K562 (cell line): ENCODE data around the gene FASTKD1. TPM values are rescaled to one million over a fixed set of nuclear protein-coding genes. Genes with fewer than 3 reads are reported as not detected.

Experiments used
- ATAC-seq: fragments of 200-7000 bp; cut with Tn5 transposase; 3 replicates; pipeline ENCODE4 v1.9.1; 2020; ENCODE audit warnings: moderate library complexity
- BruUV-seq: library from RNA; stranded (reverse); fragments of 400-500 nt; replicated peaks from 2 replicates; lab custom pipeline; 2021; lab: Mats Ljungman, UMichigan
- CTCF ChIA-PET: fragments of 300-600 bp; formaldehyde crosslinking; extraction: SDS; loops from one replicate; lab custom pipeline; 2021; ENCODE audit warnings: low intra/inter-chr PET ratio; lab: Yijun Ruan, JAX
- POLR2A ChIA-PET: fragments of 300-600, 350-650 bp; sonication (Branson Sonifier 250); formaldehyde crosslinking; extraction: SDS; loops from one replicate; lab custom pipeline; 2021; ENCODE audit warnings: antibody characterized with exemption, inconsistent platforms; lab: Yijun Ruan, JAX
- DNase-seq, 4 experiments: peaks; one replicate each; pipeline versions ENCODE4 v3.0.0 to v3.0.0-alpha.2; 2011 to 2018; ENCODE audit warnings: low spot score in 3 of 4, mixed read lengths in 3 of 4; ENCODE audit errors: extremely low read depth in 1 of 4
- FAIRE-seq: peaks from 2 replicates; lab custom pipeline; 2011; peaks lifted over from hg19 to GRCh38; lab: Jason Lieb, UNC
- H2AFZ ChIP-seq: 2 replicates; pipeline ENCODE4 v1.6.0; 2011; ENCODE audit warnings: low read depth, low read length, control low read depth, inconsistent platforms
- H3K27ac ChIP-seq: fragments of 200-600 bp; 3 replicates; pipeline ENCODE4 v1.8.0; 2011; ENCODE audit warnings: low read depth, mild to moderate bottlenecking, control low read depth, inconsistent platforms, low read length, moderate library complexity, mixed read lengths; ENCODE audit errors: extremely low read depth
- H3K27me3 ChIP-seq, 2 experiments: fragments of 300-600 bp in 1 of 2; 2 replicates in 1 of 2; 3 replicates in 1 of 2; pipeline versions ENCODE4 v1.6.0 to v1.8.0; 2011; ENCODE audit warnings: inconsistent platforms in 2 of 2, low read length in 2 of 2, mild to moderate bottlenecking in 1 of 2, mixed read lengths in 1 of 2, moderate library complexity in 1 of 2; ENCODE audit not compliant: control insufficient read depth in 2 of 2, insufficient read depth in 2 of 2
- H3K36me3 ChIP-seq: fragments of 300-600 bp; 3 replicates; pipeline ENCODE4 v1.8.0; 2011; ENCODE audit warnings: mild to moderate bottlenecking, low read length, inconsistent platforms; ENCODE audit not compliant: control insufficient read depth, insufficient read depth
- H3K4me1 ChIP-seq, 2 experiments: fragments of 200-600 bp in 1 of 2; replicated peaks in 1 of 2; 2 replicates in 1 of 2; 3 replicates in 1 of 2; pipeline versions ENCODE4 v1.5.1 to v1.8.0; 2011; ENCODE audit warnings: inconsistent platforms in 2 of 2, low read length in 2 of 2, mild to moderate bottlenecking in 1 of 2, mixed read lengths in 1 of 2, moderate library complexity in 1 of 2; ENCODE audit not compliant: control insufficient read depth in 2 of 2, insufficient read depth in 2 of 2
- H3K4me2 ChIP-seq: 2 replicates; pipeline ENCODE4 v1.6.1; 2011; ENCODE audit warnings: low read length, control low read depth, inconsistent platforms, mixed read lengths; ENCODE audit not compliant: insufficient read depth
- H3K4me3 ChIP-seq: fragments of 200-600 bp; sonication (generic), shearing (Covaris generic); 2 replicates; pipeline ENCODE4 v1.5.1; 2016; ENCODE audit warnings: control low read depth, inconsistent platforms
- H3K79me2 ChIP-seq: fragments of 200-600 bp; 3 replicates; pipeline ENCODE4 v1.8.0; 2011; ENCODE audit warnings: low read length, inconsistent platforms; ENCODE audit not compliant: control insufficient read depth, insufficient read depth
- H3K9ac ChIP-seq, 2 experiments: 2 replicates each; pipeline versions ENCODE4 v1.6.0 to v1.6.1; 2011; ENCODE audit warnings: low read depth in 2 of 2, low read length in 2 of 2, control low read depth in 1 of 2, inconsistent platforms in 1 of 2, mild to moderate bottlenecking in 1 of 2, mixed read lengths in 1 of 2; ENCODE audit not compliant: insufficient read depth in 1 of 2
- H3K9me1 ChIP-seq: one replicate; pipeline ENCODE4 v1.6.0; 2011; ENCODE audit warnings: inconsistent platforms, mild to moderate bottlenecking, low read length, moderate library complexity; ENCODE audit not compliant: control insufficient read depth, insufficient read depth
- H3K9me3 ChIP-seq: replicated peaks from 2 replicates; pipeline ENCODE4 v1.5.1; 2011; ENCODE audit warnings: low read depth, low read length, inconsistent platforms; ENCODE audit not compliant: control insufficient read depth, insufficient read depth
- H4K20me1 ChIP-seq: replicated peaks from 2 replicates; pipeline ENCODE4 v1.6.1; 2011; ENCODE audit warnings: low read length, inconsistent platforms, mixed read lengths; ENCODE audit not compliant: control insufficient read depth, insufficient read depth
- ATF1 ChIP-seq, 2 experiments: fragments of 450-650 bp in 1 of 2; IDR thresholded peaks; 2 replicates each; pipeline ENCODE4 v1.6.1; 2016; ENCODE audit warnings: missing compliant biosample characterization in 1 of 2, missing genetic modification characterization in 1 of 2
- C11orf30 ChIP-seq: fragments of 450-650 bp; IDR thresholded peaks from 2 replicates; pipeline ENCODE4 v1.6.1; 2016; ENCODE audit warnings: low read depth, mild to moderate bottlenecking
- ELK1 ChIP-seq: sonication (generic); formaldehyde crosslinking; IDR thresholded peaks from 2 replicates; pipeline ENCODE4 v1.8.1; 2022; ENCODE audit warnings: missing genetic modification reagents
- HES1 ChIP-seq: fragments of 450-650 bp; IDR thresholded peaks from 2 replicates; pipeline ENCODE4 v1.6.1; 2016; ENCODE audit warnings: low read depth, mild to moderate bottlenecking, moderate library complexity
- HNRNPH1 ChIP-seq: fragments of 200-400 bp; formaldehyde crosslinking; optimal IDR thresholded peaks from 2 replicates; pipeline ENCODE3; 2017; ENCODE audit warnings: low read depth, mild to moderate bottlenecking, low read length, moderate library complexity
- MAFG ChIP-seq: fragments of 450-650 bp; conservative IDR thresholded peaks from 2 replicates; pipeline ENCODE4 v1.6.1; 2016; ENCODE audit warnings: missing genetic modification characterization, missing compliant biosample characterization
- MAFK ChIP-seq: IDR thresholded peaks from 2 replicates; pipeline ENCODE4 v1.6.1; 2011; ENCODE audit warnings: low read length, improper control_type of control experiment
- MYC ChIP-seq, 2 experiments: fragments of 250-450 bp in 1 of 2; sonication (Bioruptor Pico) in 1 of 2; IDR thresholded peaks; 2 replicates each; pipeline versions ENCODE4 v1.5.1 to v1.6.1; 2012 to 2021; ENCODE audit warnings: low read depth in 2 of 2, borderline replicate concordance in 1 of 2, improper control_type of control experiment in 1 of 2, low read length in 1 of 2, mild to moderate bottlenecking in 1 of 2, moderate library complexity in 1 of 2
- MYNN ChIP-seq, 2 experiments: sonication (generic); formaldehyde crosslinking in 1 of 2; IDR thresholded peaks; 2 replicates each; pipeline versions ENCODE4 v1.5.0 to v1.6.1; 2016 to 2020; ENCODE audit warnings: antibody characterized with exemption in 1 of 2, missing genetic modification reagents in 1 of 2
- PHF8 ChIP-seq: fragments of 200-600 bp; sonication (generic); IDR thresholded peaks from 2 replicates; pipeline ENCODE4 v1.6.1; 2012; ENCODE audit warnings: mixed run types, mild to moderate bottlenecking, inconsistent platforms, low read length, moderate library complexity, borderline replicate concordance
- TEAD2 ChIP-seq: fragments of 450-650 bp; IDR thresholded peaks from 2 replicates; pipeline ENCODE4 v1.6.1; 2016; ENCODE audit warnings: missing genetic modification characterization, control low read depth, missing compliant biosample characterization
- ZFPM2 ChIP-seq: fragments of 250-450 bp; sonication (Bioruptor Pico); IDR thresholded peaks from 2 replicates; pipeline ENCODE4 v1.5.1; 2022; ENCODE audit warnings: mild to moderate bottlenecking
- ZNF316 ChIP-seq: fragments of 450-650 bp; IDR thresholded peaks from 2 replicates; pipeline ENCODE4 v1.6.1; 2016
- ZNF384 ChIP-seq: IDR thresholded peaks from 2 replicates; pipeline ENCODE4 v1.6.1; 2012; ENCODE audit warnings: low read depth, low read length, improper control_type of control experiment
- WGBS: fragments of 100-300 bp; shearing (Covaris generic); methylation state at CpG from one replicate; pipeline ENCODE4 v1.1.6; 2016; ENCODE audit warnings: low coverage, mixed read lengths; ENCODE audit not compliant: insufficient coverage; ENCODE audit errors: missing lambda C conversion rate; 5-methylcytosine and 5-hydroxymethylcytosine counted together
- in situ Hi-C: fragments of 300-500 bp; cut with MboI; formaldehyde crosslinking; loops from 4 replicates; pipeline ENCODE4 v1.15.0; 2018; ENCODE audit warnings: inconsistent platforms, mixed read lengths
- intact Hi-C: fragments of 100-400 bp; cut with micrococcal nuclease; formaldehyde crosslinking; loops from 2 replicates; pipeline ENCODE4 v1.14.2; 2022
- polyA plus RNA-seq, 8 experiments: library from polyadenylated mRNA; depleted of rRNA in 4 of 8; stranded (reverse) in 5 of 8; unstranded in 3 of 8; fragments of >200 nt; fragmentation: Nextera tagmentation in 2 of 8; fragmentation: Illumina TruSeq in 1 of 8; extraction: Ambion mirVana in 2 of 8; extraction: Trizol in 1 of 8; gene quantifications; 2 replicates each; pipeline versions ENCODE4 v1.2.1 to v1.2.3, GENCODE V29; 2011 to 2014; ENCODE audit warnings: inconsistent platforms in 1 of 8, missing spikeins in 1 of 8
- total RNA-seq, 7 experiments: library from RNA; depleted of rRNA in 6 of 7; stranded (reverse); fragments of >200 nt in 6 of 7; fragmentation: Illumina TruSeq in 2 of 7; extraction: Trizol in 2 of 7; gene quantifications; 2 replicates each; pipeline versions ENCODE4 v1.2.1 to v1.2.3, GENCODE V29; 2011 to 2021; ENCODE audit warnings: low replicate concordance in 1 of 7
- TF ChIP-seq, protein P1 (sequence below): fragments of 250-450 bp; sonication (Bioruptor Pico); IDR thresholded peaks from 2 replicates; pipeline ENCODE4 v1.5.0; 2020; ENCODE audit warnings: mild to moderate bottlenecking, borderline replicate concordance
- TF ChIP-seq, protein P2 (sequence below): fragments of 450-650 bp; formaldehyde crosslinking; IDR thresholded peaks from 2 replicates; pipeline ENCODE4 v1.4.0; 2022; ENCODE audit warnings: missing genetic modification characterization

FASTKD1 gene
- total and polyA plus RNA-seq, 9 of the 15 experiments (the other 6 are each of a cell fraction or from before 2014, with no cell fraction given) = 63.5 to 134 (median 119) TPM

- TF ChIP-seq PHF8 (no peak), MYC (IDR thresholded peaks at IDR 0.05; ENCODE audit: low read depth, low read length) (no peak), MYC (CRISPR knock-in tag; IDR thresholded peaks at IDR 0.05; ENCODE audit: borderline replicate concordance, low read depth) (no peak), ZNF384 (peak; percentile 53; the same call in 1 of the 2 replicates), TEAD2 (tag) (no peak)
Measured at GRCh38 chr2:169572189-169572588, 1.5 kb downstream of the FASTKD1 start (continued).

GRCh38 chr2:169571571-169571970 is 2.1 kb downstream of the FASTKD1 start:
- BruUV-seq = no TSS peak
- H3K27ac ChIP-seq = peak overlapping the region; percentile 85; the same call in 2 of the 3 replicates
- in situ Hi-C loops = no loop called here
- H3K4me1 ChIP-seq = peaks cover 4 to 18% of the 10 kb centered on the region in 2 experiments; a peak in 4 of 5 replicates
- peak overlapping the region; percentile 25; the same call in 1 of the 2 replicates for H2AFZ ChIP-seq
- no peaks in the 10 kb centered on the region for H3K9me1 ChIP-seq
- no peaks in the 10 kb centered on the region for H3K27me3 ChIP-seq
- H4K20me1 ChIP-seq = no peaks in the 10 kb centered on the region
- H3K4me2 ChIP-seq = peak overlapping the region; percentile 76
- H3K79me2 ChIP-seq = peaks cover 64% of the 10 kb centered on the region
- H3K9ac ChIP-seq = peak overlapping the region; percentile 76 to 80; a peak in 3 of 4 replicates
- 21% methylated on average over 3 of the region's 3 CpGs for WGBS
- intact Hi-C loops = loop anchor here (5.0 to 10.0 kb wide), 2 partner anchors 101 to 353 kb away; no protein-coding TSS in a partner anchor
- peak overlapping the region; percentile 31 for H3K4me3 ChIP-seq
- no peaks in the 10 kb centered on the region for H3K9me3 ChIP-seq
- CTCF ChIA-PET = no interaction called here
- no peak for DNase-seq
- POLR2A ChIA-PET = interaction anchor here (0.5 to 3.4 kb wide), 8 partner anchors 10 to 212 kb away, joined by 3 to 17 read pairs (median 5); no protein-coding TSS in a partner anchor
- no peak for ATAC-seq
- FAIRE-seq = no peak
- TF ChIP-seq ZNF316 (peak; percentile 84), MYNN (IDR thresholded peaks at IDR 0.05) (no peak), MYNN (CRISPR knock-in tag; IDR thresholded peaks at IDR 0.05) (no peak), HNRNPH1 (no peak), ATF1 (CRISPR knock-in tag; IDR thresholded peaks at IDR 0.05) (no peak), ATF1 (tag; IDR thresholded peaks at IDR 0.05) (0 out of 2 replicates have a peak, but pooled peaks have one; percentile 6), ELK1 (CRISPR knock-in tag) (no peak), HES1 (no peak), MAFK (0 out of 2 replicates have a peak, but pooled peaks have one; percentile 7), MAFG (tag) (peak; percentile 56), ZFPM2 (CRISPR knock-in tag) (no peak), C11orf30 (peak; percentile 69)
- TF ChIP-seq, protein P1, sequence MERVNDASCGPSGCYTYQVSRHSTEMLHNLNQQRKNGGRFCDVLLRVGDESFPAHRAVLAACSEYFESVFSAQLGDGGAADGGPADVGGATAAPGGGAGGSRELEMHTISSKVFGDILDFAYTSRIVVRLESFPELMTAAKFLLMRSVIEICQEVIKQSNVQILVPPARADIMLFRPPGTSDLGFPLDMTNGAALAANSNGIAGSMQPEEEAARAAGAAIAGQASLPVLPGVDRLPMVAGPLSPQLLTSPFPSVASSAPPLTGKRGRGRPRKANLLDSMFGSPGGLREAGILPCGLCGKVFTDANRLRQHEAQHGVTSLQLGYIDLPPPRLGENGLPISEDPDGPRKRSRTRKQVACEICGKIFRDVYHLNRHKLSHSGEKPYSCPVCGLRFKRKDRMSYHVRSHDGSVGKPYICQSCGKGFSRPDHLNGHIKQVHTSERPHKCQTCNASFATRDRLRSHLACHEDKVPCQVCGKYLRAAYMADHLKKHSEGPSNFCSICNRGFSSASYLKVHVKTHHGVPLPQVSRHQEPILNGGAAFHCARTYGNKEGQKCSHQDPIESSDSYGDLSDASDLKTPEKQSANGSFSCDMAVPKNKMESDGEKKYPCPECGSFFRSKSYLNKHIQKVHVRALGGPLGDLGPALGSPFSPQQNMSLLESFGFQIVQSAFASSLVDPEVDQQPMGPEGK (CRISPR knock-in tag) = no peak
- TF ChIP-seq, protein P2, sequence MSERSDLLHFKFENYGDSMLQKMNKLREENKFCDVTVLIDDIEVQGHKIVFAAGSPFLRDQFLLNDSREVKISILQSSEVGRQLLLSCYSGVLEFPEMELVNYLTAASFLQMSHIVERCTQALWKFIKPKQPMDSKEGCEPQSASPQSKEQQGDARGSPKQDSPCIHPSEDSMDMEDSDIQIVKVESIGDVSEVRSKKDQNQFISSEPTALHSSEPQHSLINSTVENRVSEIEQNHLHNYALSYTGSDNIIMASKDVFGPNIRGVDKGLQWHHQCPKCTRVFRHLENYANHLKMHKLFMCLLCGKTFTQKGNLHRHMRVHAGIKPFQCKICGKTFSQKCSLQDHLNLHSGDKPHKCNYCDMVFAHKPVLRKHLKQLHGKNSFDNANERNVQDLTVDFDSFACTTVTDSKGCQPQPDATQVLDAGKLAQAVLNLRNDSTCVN = no peak
- peaks cover 31% of the 10 kb centered on the region for H3K36me3 ChIP-seq
